GM19023 (cell line): ENCODE data around the gene ANKRD13B.

Source experiments
- ATAC-seq: cut with Tn5 transposase; IDR thresholded peaks from one replicate; pipeline ENCODE4 v1.9.1; 2021; ENCODE audit warnings: mild to moderate bottlenecking, moderate library complexity; ENCODE audit not compliant: unreplicated experiment

ANKRD13B gene

GRCh38 chr17:29593591-29594518 is 923 bp downstream of the ANKRD13B start:
- ATAC-seq = no peak

DNA sequence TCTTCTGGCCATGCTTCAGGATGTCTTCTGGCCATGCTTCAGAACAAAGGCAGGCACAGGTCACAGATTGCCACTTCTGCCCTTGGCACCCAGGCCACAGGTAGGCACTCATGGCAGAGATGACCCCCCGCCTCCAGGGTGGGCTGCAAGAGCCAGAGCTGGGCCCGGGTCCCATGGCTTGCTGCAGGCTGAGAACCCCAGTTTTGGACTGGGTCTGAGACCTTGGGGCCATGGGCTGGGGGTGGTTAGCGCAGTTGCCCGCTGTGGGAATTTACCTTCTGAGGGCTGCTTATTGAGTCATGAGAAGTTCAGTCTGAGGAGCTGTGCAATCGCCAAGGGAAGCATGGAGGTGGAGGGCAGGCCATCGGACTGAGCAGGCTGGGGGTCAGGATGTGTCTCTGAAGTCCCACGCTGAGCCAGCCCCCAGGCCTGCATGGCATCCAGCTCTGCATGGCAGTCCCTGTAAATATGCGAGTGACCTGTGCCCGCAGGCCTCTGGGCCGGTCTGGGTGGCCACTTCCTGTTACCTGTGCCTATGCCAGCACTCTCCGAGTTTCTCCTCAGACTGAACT is 1.7 kb downstream of the ANKRD13B start:
- no peak for ATAC-seq

- ATAC-seq = no peak
Measured at GRCh38 chr17:29595107-29595942, 2.4 kb downstream of the ANKRD13B start.

DNA sequence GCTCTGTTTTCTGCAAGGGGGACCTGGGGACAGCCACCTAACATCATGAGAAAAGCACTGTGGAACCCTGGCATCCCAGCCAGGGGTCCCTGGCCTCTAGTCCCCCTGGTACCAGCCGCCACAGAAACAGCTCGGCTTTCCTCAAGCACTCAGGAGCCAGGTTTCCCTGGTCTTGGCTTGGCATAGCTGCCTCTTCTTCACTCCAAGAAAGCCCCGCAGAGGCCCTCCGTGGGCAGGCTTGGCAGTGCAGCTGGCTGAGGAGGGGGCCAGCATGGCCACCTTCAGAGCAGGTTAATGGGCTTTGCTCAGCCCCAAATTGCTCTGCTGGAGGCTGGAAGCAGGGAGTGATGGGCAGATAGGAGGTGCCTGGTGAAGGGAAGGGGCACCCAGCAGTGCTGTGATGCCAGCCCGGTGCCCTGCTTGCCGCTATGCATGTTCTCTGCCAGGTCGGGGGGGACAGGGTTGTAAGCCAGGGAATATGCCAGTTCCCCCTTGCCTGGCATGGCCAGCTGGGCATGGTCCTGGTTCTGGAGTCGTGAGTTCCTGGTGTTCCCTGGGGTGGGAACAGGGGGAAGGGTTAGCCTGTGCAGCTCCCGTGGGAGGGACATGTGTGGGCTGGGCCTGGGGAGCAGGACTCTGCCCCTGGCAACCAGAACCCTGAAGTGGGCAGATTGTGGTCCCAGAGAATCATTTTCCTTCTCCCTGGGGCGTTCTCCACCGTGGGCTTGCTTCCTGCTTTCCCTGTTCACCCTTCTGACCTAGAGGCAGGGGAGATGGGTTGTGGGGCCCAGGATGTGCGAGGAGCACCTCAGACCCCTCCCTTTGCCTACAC is 3.2 kb downstream of the ANKRD13B start:
- no peak for ATAC-seq

GRCh38 chr17:29596811-29597210 is 3.9 kb downstream of the ANKRD13B start:
- no peak for ATAC-seq

- no peak for ATAC-seq
Measured at GRCh38 chr17:29597361-29598172, 4.6 kb downstream of the ANKRD13B start.

GRCh38 chr17:29603109-29603674 is 10.3 kb downstream of the ANKRD13B start:
- ATAC-seq = no peak

DNA sequence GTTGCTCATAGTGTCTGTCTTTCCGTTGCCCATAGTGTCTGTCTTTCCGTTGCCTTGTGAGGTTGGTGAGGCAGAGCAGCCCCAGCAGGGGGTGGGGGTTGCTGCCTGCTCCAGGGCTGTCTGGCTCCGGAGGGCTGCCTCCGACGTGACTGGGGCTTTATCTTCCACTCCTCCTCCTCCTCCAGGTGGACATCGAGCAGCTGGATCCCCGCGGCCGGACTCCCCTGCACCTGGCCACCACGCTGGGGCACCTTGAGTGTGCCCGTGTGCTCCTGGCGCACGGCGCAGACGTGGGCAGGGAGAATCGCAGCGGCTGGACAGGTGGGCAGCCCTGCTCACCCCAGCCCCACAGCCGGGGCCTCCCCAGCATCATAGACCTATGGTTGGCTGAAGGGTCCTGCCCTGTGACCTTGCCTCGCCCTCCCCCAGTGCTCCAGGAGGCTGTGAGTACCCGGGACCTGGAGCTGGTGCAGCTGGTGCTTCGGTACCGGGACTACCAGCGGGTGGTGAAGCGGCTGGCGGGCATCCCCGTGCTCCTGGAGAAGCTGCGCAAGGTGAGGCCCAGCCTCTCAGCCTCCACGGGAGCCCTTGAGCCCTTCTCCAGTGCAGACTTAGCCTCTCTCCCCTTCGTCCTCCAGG is 14.7 kb downstream of the ANKRD13B start:
- no peak for ATAC-seq

DNA sequence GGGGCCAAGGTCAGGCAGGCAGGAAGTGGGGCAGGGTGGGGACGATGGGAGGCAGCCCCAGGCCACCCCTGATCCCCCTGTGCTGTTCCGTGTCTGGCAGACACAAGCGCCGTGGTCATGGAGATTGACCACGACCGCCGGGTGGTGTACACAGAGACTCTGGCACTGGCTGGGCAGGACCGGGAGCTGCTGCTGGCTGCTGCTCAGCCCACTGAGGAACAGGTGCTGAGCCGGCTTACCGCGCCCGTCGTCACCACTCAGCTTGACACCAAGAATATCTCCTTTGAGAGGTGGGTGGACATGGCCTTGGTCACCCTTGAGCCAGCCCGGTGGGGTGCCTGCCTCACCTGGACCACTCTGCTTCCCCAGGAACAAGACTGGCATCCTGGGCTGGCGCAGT is 16.1 kb downstream of the ANKRD13B start:
- no peak for ATAC-seq

DNA sequence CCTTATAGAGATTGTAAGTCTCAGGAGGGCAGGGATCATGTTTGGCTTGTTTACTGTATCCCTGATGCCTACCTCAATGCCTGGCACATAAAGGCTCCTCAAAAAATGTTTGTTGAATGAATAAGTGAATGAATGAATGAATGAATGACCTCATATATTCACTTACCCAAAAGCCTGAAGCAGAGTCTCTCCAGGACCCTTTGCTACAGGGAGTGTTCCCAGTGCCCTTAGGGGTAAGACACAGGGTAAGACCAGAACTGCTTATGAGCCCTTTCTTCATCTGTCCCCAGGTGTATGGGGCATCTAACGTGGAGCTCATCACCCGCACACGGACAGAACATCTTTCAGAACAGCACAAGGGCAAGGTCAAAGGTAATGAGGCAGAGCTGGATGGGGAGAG is 17.5 kb downstream of the ANKRD13B start:
- ATAC-seq = no peak

GRCh38 chr17:29611351-29612093 is 18.6 kb downstream of the ANKRD13B start:
- ATAC-seq = no peak

DNA sequence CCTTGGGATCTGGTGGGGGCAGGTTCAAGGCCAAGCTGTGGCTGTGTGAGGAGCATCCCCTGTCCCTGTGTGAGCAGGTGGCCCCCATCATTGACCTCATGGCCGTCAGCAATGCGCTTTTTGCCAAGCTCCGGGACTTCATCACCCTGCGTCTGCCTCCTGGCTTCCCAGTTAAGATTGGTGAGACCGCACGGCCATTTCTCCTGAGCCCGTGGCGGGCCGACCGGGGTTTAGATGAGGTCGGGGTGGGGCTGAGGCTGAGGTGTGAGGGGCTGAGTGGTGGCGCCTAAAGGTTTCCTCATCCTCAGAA is 19.1 kb downstream of the ANKRD13B start:
- ATAC-seq = no peak

DNA sequence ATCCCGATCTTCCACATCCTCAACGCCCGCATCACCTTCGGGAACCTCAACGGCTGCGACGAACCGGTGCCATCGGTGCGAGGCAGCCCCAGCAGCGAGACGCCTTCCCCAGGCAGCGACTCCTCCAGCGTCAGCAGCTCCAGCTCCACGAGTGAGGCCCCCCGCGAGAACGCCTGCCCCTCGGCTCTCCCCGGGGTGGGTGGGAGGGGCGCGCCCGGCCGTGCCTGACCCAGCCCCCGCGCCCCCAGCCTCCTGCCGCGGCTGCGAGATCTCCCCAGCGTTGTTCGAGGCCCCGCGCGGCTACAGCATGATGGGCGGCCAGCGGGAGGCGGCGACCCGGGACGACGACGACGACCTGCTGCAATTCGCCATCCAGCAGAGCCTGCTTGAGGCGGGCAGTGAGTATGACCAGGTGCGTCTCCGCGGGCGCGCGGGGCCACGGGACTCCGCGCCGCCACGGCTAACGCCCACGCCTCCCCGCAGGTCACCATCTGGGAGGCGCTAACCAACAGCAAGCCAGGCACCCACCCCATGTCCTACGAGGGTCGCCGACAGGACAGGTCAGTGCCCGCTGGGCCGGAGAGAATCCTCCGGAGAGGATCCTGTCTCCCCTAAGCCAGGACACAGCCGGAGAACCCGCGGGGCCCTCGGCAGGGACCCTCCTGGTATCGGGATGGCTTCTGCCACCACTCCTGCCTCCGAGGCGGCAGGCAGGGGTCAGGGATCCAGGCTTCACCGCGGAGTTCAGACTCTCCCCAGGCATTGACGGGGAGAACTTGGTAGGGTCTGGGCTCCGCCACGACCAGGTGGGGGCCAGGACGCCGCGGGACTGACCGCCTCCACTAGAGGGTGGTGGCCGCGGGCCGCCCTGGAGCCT is 19.7 kb downstream of the ANKRD13B start:
- ATAC-seq = no peak

DNA sequence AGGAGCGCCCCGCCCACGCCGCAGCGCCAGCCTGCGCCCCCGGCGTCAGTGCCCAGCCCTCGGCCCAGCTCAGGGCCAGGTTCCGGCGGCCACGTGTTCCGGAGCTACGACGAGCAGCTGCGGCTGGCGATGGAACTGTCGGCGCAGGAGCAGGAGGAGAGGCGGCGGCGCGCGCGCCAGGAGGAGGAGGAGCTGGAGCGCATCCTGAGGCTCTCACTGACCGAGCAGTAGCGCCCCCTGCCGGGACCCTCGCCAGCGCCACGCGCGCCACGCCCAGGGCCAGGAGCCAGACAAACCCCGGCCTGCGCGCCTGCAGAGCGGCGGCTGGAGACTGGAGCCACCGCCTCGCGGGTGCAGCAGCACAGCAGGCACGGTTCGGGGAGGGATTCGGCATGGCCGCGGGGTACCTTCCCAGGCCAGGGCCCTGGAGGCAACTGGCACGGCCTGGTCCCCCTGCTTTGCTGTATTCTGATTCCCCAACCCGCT is 20.5 kb downstream of the ANKRD13B start:
- no peak for ATAC-seq

DNA sequence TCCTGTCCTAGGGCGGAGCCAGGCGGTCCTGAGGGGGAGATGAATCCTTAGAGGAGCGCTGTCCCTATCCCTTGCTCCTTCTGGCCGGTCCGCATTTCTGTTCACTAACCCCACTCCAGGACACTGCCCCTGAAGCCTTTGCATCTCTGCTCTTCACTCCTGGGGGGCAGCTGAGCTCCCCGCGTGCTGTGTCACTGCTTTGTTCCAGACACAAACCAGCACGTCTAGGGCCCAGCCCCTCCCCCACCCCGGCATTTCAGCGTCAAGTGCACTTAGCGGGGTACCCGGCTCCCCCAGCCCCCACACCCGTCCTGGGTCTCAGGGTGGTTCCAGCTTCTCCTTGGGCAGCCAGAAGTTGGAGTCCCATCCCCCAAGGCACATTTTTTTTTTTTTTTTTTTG is 20.9 kb downstream of the ANKRD13B start:
- ATAC-seq = no peak

GRCh38 chr17:29614349-29615047 is 21.6 kb downstream of the ANKRD13B start:
- no peak for ATAC-seq

- ATAC-seq = no peak
Measured at GRCh38 chr17:29615048-29615385, 22.1 kb downstream of the ANKRD13B start.
